Progenitor cell of endocrine pancreas (in vitro differentiated cells): Measurements from ENCODE around the gene E2F1. TPM values are rescaled to one million over a fixed set of nuclear protein-coding genes. Genes with fewer than 3 reads are reported as not detected.
A peak's percentile ranks its signal among the peaks of the same experiment; 100 is the strongest.

Experiments used
- DNase-seq: peaks from one replicate; pipeline ENCODE4 v3.0.0; 2021; ENCODE audit warnings: low spot score; ENCODE audit not compliant: unreplicated experiment
- H3K27ac Mint-ChIP-seq: 2 replicates; pipeline ENCODE4 v1.8.0; 2021; ENCODE audit warnings: mild to moderate bottlenecking, moderate library complexity, mixed read lengths
- H3K27me3 Mint-ChIP-seq: 2 replicates; pipeline ENCODE4 v1.8.0; 2021; ENCODE audit warnings: mixed read lengths
- H3K36me3 Mint-ChIP-seq: 2 replicates; pipeline ENCODE4 v1.8.0; 2022; ENCODE audit warnings: mixed read lengths; ENCODE audit not compliant: insufficient read depth
- H3K4me1 Mint-ChIP-seq: 2 replicates; pipeline ENCODE4 v1.8.0; 2021; ENCODE audit warnings: low read depth, mixed read lengths
- H3K4me3 Mint-ChIP-seq: 2 replicates; pipeline ENCODE4 v1.8.0; 2021; ENCODE audit warnings: low read depth, mild to moderate bottlenecking, moderate library complexity, mixed read lengths
- H3K9me3 Mint-ChIP-seq: 2 replicates; pipeline ENCODE4 v1.8.0; 2021; ENCODE audit warnings: low read depth, mixed read lengths
- CTCF ChIP-seq: fragments of 200-600 bp; sonication (generic); IDR thresholded peaks from one replicate; pipeline ENCODE4 v1.5.0; 2021; ENCODE audit warnings: antibody characterized with exemption, mild to moderate bottlenecking; ENCODE audit not compliant: unreplicated experiment
- total RNA-seq: library from RNA; stranded (reverse); gene quantifications from 2 replicates; pipeline ENCODE4 v1.2.1, GENCODE V29; 2021

E2F1 gene
- total RNA-seq, 1 donor from 2014 or later: 26.5 TPM

GRCh38 chr20:33674294-33675135 is 11.7 kb downstream of the E2F1 start, which contains the start of gene NECAB3:
TSS of gene NECAB3 (minus strand) at chr20:33674428. CDS start at chr20:33674352, 76 bp downstream.
- peak; percentile 86 for DNase-seq
- H3K36me3 Mint-ChIP-seq: peaks cover 15% of the 10 kb centered on the region
- peak; percentile 8 for TF ChIP-seq CTCF
- H3K9me3 Mint-ChIP-seq: no peaks in the 10 kb centered on the region
- peaks cover 29% of the 10 kb centered on the region for H3K4me1 Mint-ChIP-seq
- peaks cover 3% of the 10 kb centered on the region for H3K27me3 Mint-ChIP-seq
- H3K27ac Mint-ChIP-seq: peak within 1 kb of the TSS; percentile 71
- peak within 1 kb of the TSS; percentile 87 for H3K4me3 Mint-ChIP-seq

GRCh38 chr20:33673410-33674293 is 12.5 kb downstream of the E2F1 start:
- peaks cover 3% of the 10 kb centered on the region for H3K27me3 Mint-ChIP-seq
- H3K9me3 Mint-ChIP-seq: no peaks in the 10 kb centered on the region
- no peak for DNase-seq
- peaks cover 15% of the 10 kb centered on the region for H3K36me3 Mint-ChIP-seq
- no peak for TF ChIP-seq CTCF
- H3K27ac Mint-ChIP-seq: peak overlapping the region; percentile 71
- H3K4me3 Mint-ChIP-seq: peak overlapping the region; percentile 87
- peaks cover 29% of the 10 kb centered on the region for H3K4me1 Mint-ChIP-seq

- Mint-ChIP-seq H3K9me3 (no peaks in the 10 kb centered on the region), H3K36me3 (peaks cover 19% of the 10 kb centered on the region), H3K4me3 (peak overlapping the region; percentile 87), H3K27me3 (peaks cover 3% of the 10 kb centered on the region), H3K27ac (peak overlapping the region; percentile 71), H3K4me1 (peaks cover 29% of the 10 kb centered on the region)
- TF ChIP-seq CTCF: no peak
- no peak for DNase-seq
Observed at GRCh38 chr20:33673114-33673409, 13.1 kb downstream of the E2F1 start.

GRCh38 chr20:33672426-33673113 is 13.6 kb downstream of the E2F1 start:
- Mint-ChIP-seq H3K4me3 (peak overlapping the region; percentile 87), H3K27ac (peak overlapping the region; percentile 11), H3K36me3 (peaks cover 16% of the 10 kb centered on the region), H3K9me3 (no peaks in the 10 kb centered on the region), H3K27me3 (peaks cover 3% of the 10 kb centered on the region), H3K4me1 (peaks cover 29% of the 10 kb centered on the region)
- no peak for TF ChIP-seq CTCF
- DNase-seq: no peak
